Activated T-cell treated with anti-CD3 and anti-CD28 coated beads for 24 hours (primary cell): ENCODE data around the gene WNT4.

Experiments
- DNase-seq: peaks from one replicate; pipeline ENCODE4 v3.0.0-alpha.2; 2020; ENCODE audit warnings: low read depth

The WNT4 gene

GRCh38 chr1:22143065-22144033 lies at the start of gene WNT4:
Gene WNT4, minus strand, starts transcription at chr1:22143097. Its CDS starts 175 bp downstream, at chr1:22142922.
- no peak for DNase-seq

- no peak for DNase-seq
These were observed 47.8 kb upstream of the WNT4 start for GRCh38 chr1:22190731-22191130.

GRCh38 chr1:22190251-22190650 lies 47.4 kb upstream of the WNT4 start:
- DNase-seq, result no peak

GRCh38 chr1:22189619-22190018 lies 46.7 kb upstream of the WNT4 start:
- no peak for DNase-seq

GRCh38 chr1:22188914-22189313 lies 46.0 kb upstream of the WNT4 start:
- no peak for DNase-seq

GRCh38 chr1:22188436-22188835 lies 45.5 kb upstream of the WNT4 start:
- no peak for DNase-seq

- DNase-seq, result no peak
These were observed 43.4 kb upstream of the WNT4 start for GRCh38 chr1:22186311-22186710.

- DNase-seq, result no peak
These were observed 42.2 kb upstream of the WNT4 start for GRCh38 chr1:22184892-22185612.

- DNase-seq, result no peak
These were observed 41.6 kb upstream of the WNT4 start for GRCh38 chr1:22184454-22184853.

GRCh38 chr1:22182715-22183114 lies 39.8 kb upstream of the WNT4 start:
- DNase-seq, result no peak

- DNase-seq, result no peak
These were observed 36.4 kb upstream of the WNT4 start for GRCh38 chr1:22179197-22179803.

- DNase-seq, result no peak
These were observed 34.6 kb upstream of the WNT4 start for GRCh38 chr1:22177354-22178003.

- DNase-seq, result peak; percentile 25
These were observed 33.4 kb upstream of the WNT4 start for GRCh38 chr1:22176258-22176657.

- no peak for DNase-seq
These were observed 31.7 kb upstream of the WNT4 start for GRCh38 chr1:22174446-22175220.

- no peak for DNase-seq
These were observed 29.2 kb upstream of the WNT4 start for GRCh38 chr1:22171951-22172715.

- DNase-seq, result no peak
These were observed 26.9 kb upstream of the WNT4 start for GRCh38 chr1:22169816-22170215.

- no peak for DNase-seq
These were observed 25.6 kb upstream of the WNT4 start for GRCh38 chr1:22168412-22168973.

GRCh38 chr1:22166439-22166838 lies 23.5 kb upstream of the WNT4 start:
- DNase-seq, result no peak

GRCh38 chr1:22164841-22165808 lies 22.2 kb upstream of the WNT4 start:
- no peak for DNase-seq
